Stimulated activated CD8-positive, alpha-beta memory T cell treated with anti-CD3 and anti-CD28 coated beads, Interleukin-4, amount 100 ng/mL, for 48 hours (primary cell): ENCODE results near the gene IFNAR2.
"Not testable (repeated sequence)": the region's sequence is repeated elsewhere in the genome, so short reads cannot be mapped to it uniquely, and the experiment has no call there.

ENCODE experiments used
- DNase-seq: peaks from one replicate; pipeline ENCODE4 v3.0.0-alpha.2; 2020

Gene IFNAR2

DNA sequence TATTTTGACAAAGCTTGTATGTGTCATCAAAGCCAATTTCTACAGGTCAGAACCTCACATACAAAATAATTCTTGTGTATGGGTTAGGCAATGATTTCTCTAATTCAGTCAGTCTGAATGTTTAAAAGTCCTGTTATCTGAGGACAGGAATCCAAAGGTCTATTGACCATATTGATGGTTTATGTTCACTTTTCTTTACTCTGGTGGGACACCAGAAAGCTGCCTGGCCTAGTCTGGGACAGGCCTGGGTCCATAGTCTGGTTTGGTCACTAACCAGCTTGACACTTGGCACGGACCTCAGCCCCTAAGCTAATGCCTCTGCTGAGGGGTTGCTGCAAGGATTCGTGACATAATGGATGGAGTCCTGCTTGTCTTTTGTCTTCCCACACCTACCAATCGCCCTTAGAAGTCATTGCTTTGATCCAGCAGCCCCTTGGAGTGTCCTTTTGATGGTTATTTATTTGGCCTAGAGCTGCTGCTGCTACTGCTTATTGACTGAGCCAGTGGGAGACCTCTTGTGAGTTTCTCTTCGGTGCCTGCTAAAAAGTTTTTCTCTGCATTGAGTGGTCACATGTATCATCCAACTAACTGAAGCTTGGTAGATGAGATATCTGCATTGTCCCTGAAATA lies 15.7 kb downstream of the IFNAR2 start:
- no peak for DNase-seq

DNA sequence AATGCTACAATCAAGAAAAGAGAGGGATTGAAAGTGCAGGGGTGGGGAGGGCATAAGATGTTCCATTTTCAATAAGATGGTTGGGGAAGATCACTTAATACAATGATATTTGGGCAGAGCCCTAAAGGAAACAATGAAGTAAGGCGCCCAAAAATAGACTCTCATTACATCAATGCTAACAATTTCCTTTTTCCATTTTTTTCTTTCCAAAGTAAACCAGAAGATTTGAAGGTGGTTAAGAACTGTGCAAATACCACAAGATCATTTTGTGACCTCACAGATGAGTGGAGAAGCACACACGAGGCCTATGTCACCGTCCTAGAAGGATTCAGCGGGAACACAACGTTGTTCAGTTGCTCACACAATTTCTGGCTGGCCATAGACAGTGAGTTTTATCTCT lies 16.8 kb downstream of the IFNAR2 start:
- no peak for DNase-seq

DNA sequence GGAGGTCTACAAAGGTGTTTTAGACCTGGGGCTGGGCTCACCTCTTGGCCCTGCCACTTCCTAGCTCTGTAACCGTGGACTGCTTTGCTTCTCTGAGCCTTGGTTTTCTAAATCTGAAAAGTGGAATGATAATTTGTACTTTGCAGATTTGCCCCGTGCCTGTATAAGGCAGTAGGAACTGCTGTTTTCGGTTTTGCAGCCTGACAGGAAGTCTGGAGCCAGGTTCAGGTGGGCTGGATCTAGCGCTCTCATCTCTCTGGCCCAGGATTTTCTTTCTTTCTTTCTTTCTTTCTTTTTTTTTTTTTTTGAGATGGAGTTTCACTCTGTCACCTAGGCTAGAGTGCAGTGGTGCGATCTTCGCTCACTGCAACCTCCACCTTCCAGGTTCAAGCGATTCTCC lies 17.2 kb downstream of the IFNAR2 start:
- no peak for DNase-seq

DNA sequence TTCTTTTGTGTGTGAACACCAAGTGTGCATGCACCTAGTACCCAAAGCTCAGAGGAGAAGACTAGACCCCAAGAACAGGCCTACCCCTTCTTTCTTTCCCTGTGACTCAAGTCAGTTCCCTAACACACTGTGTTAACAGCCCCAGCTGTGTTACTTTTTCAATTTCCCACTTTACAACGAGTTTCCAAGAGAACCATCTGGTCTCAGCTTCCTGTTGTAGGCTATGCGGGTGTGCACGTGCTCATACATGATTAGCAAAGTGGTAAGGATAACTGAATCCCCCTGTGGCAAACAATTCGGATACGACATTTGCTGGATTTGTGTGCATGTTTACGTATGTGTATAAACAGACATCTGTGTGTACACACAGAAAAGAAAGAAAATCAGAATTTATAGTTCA lies 17.9 kb downstream of the IFNAR2 start:
- DNase-seq: no peak

DNA sequence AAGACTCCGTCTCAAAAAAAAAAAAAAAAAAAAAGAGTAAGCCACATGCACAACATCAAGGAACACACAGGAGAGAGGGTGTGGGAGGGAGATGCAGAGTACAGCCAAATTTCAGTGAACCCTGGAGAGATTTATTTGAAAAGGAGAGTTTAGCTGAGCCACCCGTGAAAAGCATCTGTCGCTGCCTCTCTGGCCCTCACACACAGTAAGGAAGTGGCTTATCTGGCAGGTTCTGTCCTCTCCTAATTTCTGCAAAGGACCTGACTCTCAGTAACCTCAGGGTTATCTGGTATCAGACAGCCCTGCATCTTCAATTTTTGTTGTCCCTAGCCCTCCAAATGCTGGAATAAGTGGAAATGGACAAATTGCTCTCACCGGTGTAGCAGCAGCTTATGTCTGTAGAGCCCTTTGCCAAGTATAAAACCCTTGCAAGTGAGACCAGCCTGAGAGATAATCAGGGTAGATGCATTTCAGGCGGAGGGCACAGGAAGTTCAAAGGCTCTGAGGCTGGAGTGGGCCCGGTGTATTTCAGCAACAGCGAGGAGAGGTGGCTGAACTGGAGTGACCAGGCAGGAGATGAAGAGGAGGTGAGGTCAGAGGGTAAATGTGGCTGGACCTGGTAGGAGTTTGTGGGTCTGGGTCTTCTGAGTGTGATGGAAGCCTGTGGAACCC lies 19.7 kb downstream of the IFNAR2 start:
- no peak for DNase-seq

DNA sequence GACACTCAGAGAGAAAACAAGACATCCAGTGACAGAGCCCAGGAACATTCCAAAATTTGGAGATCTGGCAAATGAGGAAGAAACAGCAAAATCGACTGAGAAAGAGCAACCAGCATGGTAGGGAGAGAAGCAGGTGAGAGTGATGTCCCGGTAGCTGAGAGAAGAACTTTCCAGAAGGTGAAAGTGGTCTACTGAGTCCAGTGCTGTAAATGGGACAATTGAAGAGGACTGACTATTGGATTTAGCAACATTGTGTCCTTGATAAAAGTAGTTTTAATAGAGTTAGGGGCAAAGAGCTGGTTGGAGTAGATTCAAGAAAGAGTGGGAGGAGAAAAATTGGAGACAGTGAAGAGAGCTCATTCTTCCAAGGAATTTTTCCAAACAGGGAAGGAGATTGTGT lies 21.4 kb downstream of the IFNAR2 start:
- no peak for DNase-seq

DNA sequence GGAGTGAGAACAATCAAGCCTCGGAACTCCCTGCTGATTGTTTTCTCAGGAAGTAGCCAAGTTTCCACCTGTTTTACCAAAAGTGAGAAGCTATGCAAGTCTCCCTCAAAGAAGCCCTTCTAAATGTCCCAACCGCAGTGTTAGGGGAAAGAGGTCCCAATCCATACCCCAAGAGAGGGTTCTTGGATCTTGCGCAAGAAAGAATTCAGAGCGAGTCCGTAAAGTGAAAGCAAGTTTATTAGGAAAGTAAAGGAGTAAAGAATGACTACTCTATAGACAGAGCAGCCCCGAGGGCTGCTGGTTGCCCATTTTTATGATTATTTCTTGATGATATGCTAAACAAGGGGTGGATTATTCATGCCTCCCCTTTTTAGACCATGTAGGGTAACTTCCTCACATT lies 23.6 kb downstream of the IFNAR2 start:
- DNase-seq: not testable (repeated sequence)

DNA sequence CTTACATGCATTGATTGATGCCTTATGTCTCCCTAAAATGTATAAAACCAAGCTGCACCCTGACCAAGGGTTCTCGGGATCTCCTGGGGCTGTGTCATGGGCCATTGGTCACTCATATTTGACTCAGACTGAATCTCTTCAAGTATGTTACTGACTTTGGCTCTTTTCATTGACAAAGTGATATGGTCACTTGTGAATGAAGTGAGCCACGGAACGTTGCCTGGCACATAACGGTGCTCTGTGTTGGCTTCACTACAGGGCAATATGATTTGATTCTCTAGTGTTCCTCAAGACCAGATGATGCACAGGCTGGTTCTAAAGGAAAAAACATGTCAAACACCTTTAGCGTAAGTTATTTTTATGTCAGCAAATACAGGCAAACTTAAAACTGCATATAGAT lies 25.0 kb downstream of the IFNAR2 start:
- DNase-seq: no peak

DNA sequence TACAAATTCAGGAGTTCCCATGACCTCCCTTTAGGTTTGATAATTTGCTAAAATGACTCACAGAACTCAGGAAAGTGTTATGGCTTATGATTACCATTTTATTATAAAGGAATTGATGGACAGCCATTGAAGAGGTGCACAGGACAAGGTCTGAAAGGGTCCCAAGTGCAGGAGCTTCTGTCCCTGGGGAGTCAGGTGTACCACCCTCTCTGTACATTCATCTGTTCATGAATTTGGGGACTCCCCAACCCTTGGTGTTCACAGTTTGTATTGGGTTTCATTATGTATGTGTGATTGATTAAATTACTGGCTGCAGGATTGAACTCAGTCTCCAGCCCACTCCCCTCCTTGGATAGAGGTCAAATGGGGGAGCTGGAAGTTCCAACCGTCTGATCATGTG lies 25.7 kb downstream of the IFNAR2 start:
- no peak for DNase-seq

DNA sequence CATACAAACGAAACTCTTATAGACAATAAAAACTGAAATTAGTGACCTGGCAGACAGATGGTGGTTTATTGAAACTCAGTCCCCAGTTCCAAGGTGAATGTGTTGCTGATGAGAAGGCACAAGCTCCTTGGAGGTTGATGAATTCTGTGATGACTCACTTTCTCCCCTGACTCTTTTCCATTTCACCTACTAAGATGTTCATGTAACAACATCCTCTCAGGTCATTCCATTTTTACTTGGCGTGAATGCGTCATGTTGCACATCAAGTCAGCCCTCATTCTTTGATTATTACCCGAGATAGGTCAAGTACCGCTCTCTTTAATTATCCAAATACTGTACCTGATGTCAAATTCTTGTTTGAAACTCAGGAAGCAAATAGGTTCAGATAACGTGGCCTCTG lies 26.3 kb downstream of the IFNAR2 start:
- DNase-seq: no peak

DNA sequence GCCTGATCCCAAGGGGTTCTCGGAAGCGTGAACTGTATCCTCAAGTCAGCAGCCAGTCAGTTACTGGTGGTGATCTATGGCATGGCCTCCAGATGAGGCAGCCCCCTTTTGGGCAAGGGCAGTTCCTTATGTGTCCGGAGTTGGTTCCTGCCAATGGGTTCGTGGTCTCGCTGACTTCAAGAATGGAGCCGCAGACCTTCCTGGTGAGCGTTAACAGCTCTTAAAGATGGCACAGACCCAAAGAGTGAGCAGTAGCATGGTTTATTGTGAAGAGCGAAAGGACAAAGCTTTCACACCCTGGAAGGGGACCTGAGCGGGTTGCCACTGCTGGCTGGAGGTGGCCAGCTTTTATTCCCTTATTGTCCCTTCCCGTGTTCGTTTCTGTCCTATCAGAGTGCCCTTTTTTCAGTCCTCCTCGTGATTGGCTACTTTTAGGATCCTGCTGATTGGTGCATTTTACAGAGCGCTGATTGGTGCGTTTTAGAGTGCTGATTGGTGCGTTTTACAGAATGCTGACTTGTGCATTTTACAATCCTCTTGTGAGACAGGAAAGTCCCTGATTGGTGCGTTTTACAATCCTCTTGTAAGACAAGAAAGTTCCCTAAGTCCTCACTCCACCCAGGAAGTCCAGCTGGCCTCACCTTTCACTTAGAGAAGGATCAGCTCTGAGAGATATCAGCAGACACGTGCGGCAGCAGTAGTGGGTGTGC lies 27.5 kb downstream of the IFNAR2 start:
- DNase-seq: no peak

DNA sequence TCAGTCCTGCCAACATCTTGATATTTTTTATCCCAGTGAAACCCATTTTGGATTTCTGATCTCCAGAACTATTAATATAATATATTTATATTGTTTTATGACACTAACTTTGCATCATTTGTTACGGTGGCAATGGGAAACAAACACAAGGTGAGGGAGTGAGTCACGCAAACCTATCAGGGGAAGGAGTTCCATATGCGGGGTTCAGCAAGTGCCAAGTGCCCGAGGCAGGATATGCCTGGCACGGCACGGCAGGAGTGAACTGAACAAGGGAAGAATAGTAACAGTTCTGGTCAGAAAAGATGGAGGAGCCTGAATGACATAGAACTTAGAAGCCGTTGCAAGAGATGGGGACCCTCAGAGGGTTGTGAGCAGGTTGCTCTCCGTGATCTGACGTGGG lies 28.7 kb downstream of the IFNAR2 start:
- no peak for DNase-seq

DNA sequence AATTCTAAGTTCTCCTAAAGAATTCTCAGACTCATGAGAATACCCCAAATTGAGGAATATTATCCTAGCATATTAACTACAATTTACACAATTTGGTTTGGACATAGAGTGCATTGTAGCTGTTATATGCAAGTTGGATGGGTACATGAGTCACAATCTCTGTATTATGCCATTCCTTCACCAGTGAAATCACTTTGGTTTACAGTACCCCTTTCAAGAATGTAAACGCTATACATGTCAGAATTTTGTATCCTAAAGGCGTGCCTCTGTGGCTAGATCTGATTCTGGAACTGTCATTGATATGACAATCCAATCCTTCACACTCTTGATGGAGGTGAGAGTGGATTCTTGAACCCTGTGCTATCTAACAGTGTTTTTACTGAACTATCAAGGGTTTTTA lies 29.7 kb downstream of the IFNAR2 start:
- DNase-seq: no peak

DNA sequence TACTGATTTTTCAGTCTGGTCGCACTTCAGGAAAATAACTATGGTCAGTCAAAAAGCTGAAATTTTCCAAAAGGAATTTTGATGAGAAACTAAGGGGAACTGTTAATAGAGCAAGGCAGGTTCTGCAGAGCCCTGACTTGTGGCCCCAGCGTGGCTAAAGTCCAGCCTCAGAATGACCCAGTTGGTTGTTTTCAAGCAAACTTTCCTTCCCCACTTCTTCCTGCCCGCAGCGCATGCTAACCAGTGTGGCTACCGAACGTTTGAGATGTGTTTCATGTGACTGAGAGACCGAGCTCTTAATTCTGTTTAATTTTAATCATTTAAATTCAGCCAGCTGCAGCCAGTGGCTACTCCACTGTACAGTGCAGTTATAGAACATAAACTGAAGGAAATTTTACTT lies 30.3 kb downstream of the IFNAR2 start:
- no peak for DNase-seq

DNA sequence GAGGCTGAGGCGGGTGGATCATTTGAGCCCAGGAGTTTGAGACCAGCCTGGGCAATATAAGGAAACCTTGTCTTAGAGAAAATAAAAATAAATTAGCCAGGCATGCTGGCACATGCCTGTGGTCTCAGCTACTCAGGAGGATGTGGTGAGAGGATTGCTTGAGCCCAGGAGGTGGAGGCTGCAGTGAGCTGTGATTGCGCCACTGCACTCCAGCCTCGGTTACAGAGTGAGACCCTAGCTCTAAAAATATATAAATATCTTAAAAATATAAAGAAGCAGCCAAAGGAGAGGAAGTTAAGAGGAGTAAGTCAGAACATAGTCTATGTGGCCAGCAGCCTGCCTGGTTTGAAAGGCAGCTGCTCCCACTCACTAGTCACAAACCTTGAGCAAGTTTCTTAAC lies 31.9 kb downstream of the IFNAR2 start:
- DNase-seq: no peak

DNA sequence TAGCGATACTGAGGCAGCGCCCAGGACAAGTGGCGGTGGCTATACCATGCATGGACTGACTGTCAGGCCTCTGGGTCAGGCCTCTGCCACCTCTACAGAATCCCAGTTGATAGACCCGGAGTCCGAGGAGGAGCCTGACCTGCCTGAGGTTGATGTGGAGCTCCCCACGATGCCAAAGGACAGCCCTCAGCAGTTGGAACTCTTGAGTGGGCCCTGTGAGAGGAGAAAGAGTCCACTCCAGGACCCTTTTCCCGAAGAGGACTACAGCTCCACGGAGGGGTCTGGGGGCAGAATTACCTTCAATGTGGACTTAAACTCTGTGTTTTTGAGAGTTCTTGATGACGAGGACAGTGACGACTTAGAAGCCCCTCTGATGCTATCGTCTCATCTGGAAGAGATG lies 33.2 kb downstream of the IFNAR2 start:
- DNase-seq: no peak

DNA sequence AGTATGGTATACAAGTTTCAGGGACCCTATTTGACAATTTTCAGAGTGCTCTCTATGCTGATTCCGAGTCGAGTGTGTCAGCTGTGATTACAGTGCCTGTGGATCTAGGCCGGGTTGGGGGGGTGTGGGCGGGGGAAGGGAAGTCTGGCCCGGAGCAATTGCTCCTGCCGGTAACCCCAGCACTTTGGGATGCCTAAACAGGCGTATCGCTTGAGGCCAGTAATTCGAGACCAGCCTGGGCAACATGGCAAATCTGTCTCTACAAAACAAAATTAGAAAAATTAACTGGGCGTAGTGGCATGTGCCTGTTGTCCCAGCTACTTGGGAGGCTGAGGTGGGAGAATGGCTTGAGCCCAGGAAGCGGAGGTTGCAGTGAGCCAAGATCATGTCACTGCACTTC lies 34.8 kb downstream of the IFNAR2 start:
- DNase-seq: no peak

DNA sequence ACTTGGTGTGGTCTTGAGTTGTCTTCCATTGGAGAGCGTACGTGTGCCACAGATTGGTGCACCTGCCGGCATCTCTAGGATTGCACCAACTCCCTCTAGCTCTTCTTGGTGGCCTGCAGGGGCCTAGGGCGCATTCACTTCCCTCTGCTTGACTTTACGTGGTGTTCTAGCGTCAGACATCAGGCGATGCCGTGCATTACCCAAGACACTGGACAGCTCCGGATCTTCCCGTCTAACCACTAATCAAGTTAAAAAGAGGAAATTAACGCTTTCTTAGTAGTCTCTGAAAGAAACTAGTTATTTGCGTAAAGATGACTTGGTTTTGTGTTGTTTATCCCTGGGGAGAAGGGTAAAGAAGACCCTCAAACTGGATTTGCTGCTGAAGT lies 35.9 kb downstream of the IFNAR2 start:
- no peak for DNase-seq

DNA sequence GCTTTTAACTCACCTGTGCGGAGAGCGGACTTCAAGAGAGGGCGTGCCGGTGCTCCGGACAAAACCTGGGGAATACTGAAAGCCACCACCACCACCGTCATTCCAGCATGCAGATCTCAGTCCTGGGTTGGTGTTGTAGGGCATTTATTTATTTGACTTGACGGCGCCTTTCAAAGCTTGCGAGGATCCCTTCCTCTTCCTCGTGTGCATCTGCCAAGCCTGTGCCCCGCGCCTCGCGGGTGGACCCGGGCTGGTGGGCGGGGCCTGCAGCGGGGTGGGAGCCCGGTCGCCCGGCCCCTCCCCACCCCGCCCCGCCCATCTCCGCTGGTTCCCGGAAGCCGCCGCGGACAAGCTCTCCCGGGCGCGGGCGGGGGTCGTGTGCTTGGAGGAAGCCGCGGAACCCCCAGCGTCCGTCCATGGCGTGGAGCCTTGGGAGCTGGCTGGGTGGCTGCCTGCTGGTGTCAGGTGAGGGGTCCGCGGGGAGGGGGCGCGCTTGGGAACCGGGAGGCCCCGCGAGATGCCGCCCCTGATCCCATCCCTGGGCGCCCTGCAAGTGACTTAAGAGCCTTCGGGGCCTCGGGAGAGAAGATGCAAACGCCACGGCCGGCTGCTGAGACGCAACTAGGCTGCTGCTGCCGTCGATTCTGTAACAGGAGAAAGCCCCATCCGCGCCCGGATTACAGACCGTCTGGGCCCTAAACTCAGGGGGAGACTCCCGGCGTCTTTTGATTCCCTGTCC lies 36.5 kb downstream of the IFNAR2 start, which contains the start of gene IL10RB:
TSS of gene IL10RB (plus strand) at position 318 of the 739 bp plus-strand sequence. CDS start at position 417, 99 bp downstream.
- DNase-seq: peak; percentile 81

DNA sequence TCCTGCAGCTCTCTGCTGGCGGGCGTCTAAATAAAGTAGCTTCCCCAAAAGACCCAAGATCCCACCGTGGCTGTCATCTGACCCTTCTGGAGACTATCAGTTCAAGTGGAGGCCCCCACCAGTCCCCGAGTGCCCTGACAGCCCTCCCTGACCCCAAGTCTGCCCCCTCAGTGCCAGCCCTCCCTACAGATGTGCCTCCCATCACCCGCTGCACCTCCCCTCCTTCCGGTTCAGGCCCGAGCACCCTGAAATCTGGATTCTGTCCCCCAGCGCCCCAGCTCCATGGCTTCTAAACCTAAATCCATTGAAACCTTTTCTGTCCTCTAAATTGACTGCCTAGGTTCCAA lies 37.0 kb downstream of the IFNAR2 start:
- peak; percentile 60 for DNase-seq

DNA sequence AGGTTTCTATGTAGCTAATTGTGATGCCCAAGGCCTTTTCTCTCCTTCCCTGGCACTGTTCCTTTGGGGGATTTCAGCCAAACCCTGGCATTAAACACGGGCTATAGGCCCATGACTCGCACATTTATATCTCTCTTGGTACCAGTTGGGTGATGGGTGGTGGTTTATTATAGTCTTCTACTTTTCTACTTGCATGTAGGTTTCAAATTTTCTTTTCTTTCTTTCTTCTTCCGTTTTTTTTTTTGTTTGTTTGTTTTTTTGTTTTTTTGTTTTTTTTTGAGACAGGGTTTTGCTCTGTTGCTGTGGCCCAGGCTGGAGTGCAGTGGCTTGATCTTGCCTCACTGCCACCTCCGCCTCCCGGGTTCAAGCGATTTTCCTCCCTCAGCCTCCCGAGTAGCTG lies 37.5 kb downstream of the IFNAR2 start:
- DNase-seq: no peak

DNA sequence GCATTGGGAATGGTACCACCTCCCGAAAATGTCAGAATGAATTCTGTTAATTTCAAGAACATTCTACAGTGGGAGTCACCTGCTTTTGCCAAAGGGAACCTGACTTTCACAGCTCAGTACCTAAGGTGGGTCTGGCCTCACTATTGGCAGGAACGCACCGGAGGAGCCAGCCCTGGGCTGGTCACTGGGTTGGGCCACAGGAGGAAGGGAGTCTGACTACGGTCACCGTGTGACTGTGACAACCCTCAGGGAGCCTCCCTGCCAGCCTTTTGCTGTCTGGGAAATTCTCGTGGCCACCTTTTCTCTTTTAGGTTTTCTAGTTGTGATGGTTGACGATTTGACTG lies 38.6 kb downstream of the IFNAR2 start:
- no peak for DNase-seq

DNA sequence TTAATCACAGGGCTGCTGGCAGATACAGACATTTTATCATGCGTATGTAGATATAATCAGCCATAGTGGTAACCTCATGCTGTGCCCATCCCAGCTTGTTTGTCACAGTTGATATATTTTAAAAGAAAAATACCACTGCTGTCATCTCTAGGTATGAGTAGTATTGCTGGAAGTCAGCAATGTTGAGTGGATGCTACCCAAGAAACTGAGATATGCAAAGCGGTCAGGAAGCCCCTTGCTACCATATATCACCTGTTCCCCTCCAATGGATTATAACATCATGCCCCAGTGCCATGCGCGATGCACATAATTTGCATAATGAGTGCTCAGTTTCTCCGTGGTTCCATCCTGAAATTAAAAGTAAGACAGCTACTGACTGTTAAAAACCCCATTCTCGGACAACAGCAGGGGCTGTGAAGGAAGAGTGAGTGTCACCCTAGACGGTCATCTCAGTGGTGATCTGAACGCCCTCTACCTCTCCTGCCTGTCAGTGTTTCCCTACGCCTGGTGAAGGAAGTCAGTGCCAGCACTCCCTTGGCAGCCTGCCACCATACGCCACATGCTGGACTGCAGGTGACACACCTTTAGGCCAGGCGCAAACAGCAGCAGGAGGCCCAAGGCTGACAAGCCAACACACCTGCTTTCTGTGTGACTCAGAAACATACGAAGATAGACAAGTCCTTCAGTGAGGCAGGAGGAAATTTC lies 39.2 kb downstream of the IFNAR2 start:
- DNase-seq: peak; percentile 60
